22Rv1 (cell line): ENCODE measurements around the gene MAP7.

Source experiments
- ZFX ChIP-seq: fragments of 450-650 bp; IDR thresholded peaks from 2 replicates; pipeline ENCODE4 v1.6.1; 2017; ENCODE audit warnings: antibody characterized with exemption, borderline replicate concordance
- TF ChIP-seq, protein P1 (sequence below): fragments of 450-650 bp; IDR thresholded peaks from 2 replicates; pipeline ENCODE4 v1.5.1; 2017; ENCODE audit warnings: mild to moderate bottlenecking

DNA sequence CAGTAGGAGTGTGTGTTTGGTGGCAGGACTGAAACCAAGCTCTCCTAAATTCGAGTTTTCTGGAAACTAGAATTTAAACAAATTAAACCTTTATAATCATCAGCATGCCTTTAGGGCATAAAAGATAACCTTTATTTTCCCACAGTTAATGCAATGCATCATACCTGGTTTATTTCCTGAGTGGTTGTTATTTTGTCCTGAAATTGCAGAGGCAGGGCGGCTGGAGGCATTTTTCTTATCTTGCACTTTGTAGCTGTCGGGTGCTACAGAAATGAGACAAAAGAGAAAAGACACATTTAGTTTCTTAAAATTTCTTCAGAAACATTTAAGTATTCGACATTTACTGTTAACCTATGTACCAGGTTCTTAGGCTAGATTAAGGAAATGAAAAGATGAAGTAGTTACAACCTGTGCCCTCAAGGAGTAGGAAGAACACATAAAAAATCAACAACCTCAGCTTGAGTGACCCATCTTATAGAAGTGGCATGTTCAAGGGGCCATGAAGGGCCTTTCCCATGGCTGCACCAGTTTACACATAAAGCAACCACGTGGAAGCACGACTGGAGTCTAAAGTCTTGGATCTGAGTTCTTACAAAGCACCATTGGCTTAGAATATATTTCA lies 128.6 kb downstream of the MAP7 start:
- TF ChIP-seq, protein P1, sequence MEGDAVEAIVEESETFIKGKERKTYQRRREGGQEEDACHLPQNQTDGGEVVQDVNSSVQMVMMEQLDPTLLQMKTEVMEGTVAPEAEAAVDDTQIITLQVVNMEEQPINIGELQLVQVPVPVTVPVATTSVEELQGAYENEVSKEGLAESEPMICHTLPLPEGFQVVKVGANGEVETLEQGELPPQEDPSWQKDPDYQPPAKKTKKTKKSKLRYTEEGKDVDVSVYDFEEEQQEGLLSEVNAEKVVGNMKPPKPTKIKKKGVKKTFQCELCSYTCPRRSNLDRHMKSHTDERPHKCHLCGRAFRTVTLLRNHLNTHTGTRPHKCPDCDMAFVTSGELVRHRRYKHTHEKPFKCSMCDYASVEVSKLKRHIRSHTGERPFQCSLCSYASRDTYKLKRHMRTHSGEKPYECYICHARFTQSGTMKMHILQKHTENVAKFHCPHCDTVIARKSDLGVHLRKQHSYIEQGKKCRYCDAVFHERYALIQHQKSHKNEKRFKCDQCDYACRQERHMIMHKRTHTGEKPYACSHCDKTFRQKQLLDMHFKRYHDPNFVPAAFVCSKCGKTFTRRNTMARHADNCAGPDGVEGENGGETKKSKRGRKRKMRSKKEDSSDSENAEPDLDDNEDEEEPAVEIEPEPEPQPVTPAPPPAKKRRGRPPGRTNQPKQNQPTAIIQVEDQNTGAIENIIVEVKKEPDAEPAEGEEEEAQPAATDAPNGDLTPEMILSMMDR = no peak
- no peak for TF ChIP-seq ZFX
